BLaER1 (cell line): ENCODE measurements around the gene SYNM.
"Not testable (repeated sequence)": the region's sequence is repeated elsewhere in the genome, so short reads cannot be mapped to it uniquely, and the experiment has no call there.

ENCODE experiments used
- H3K27ac ChIP-seq: shearing (Covaris generic); formaldehyde crosslinking; 2 replicates; pipeline ENCODE4 v1.8.1; 2022
- H3K27me3 ChIP-seq: shearing (Covaris generic); formaldehyde crosslinking; 2 replicates; pipeline ENCODE4 v1.8.1; 2022
- H3K36me3 ChIP-seq: shearing (Covaris generic); formaldehyde crosslinking; 2 replicates; pipeline ENCODE4 v1.8.1; 2022
- H3K4me1 ChIP-seq: shearing (Covaris generic); formaldehyde crosslinking; 2 replicates; pipeline ENCODE4 v1.8.1; 2022
- H3K4me2 ChIP-seq: shearing (Covaris generic); formaldehyde crosslinking; 2 replicates; pipeline ENCODE4 v1.8.1; 2022
- H3K4me3 ChIP-seq: shearing (Covaris generic); formaldehyde crosslinking; 2 replicates; pipeline ENCODE4 v1.8.1; 2022
- H3K9ac ChIP-seq: shearing (Covaris generic); formaldehyde crosslinking; 2 replicates; pipeline ENCODE4 v1.8.1; 2022
- H3K9me3 ChIP-seq: shearing (Covaris generic); formaldehyde crosslinking; 2 replicates; pipeline ENCODE4 v1.8.1; 2022
- H4K20me1 ChIP-seq: shearing (Covaris generic); formaldehyde crosslinking; 2 replicates; pipeline ENCODE4 v1.8.1; 2022
- Cebpa-rat ChIP-seq: shearing (Covaris generic); IDR thresholded peaks from 2 replicates; pipeline ENCODE4 v1.8.1; 2022

The SYNM gene

DNA sequence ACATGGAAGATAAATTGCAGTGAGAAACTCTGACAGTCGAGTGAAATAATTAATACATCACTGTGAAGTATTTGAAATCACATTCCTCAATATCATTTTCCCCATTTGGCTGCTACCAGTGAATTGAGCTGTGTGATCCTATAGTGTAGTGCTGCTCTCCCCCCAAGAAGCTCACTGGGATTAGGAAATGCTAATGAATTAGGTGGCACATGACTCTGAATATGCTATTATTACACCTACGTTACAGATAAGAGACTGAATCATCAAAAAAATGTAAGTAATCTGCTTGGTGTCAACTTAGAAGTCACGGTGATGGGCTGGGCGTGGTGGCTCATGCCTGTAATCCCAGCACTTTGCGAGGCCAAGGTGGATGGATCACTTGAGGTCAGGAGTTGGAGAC is 34.7 kb upstream of the SYNM start:
- Histone ChIP-seq H3K27ac (no peak overlapping the region), H3K27me3 (no peaks in the 10 kb centered on the region), H3K36me3 (no peaks in the 10 kb centered on the region), H3K9me3 (no peaks in the 10 kb centered on the region), H3K4me3 (no peak overlapping the region), H3K9ac (no peak overlapping the region), H4K20me1 (no peaks in the 10 kb centered on the region), H3K4me1 (no peaks in the 10 kb centered on the region), H3K4me2 (no peak overlapping the region)
- TF ChIP-seq Cebpa-rat = no peak

DNA sequence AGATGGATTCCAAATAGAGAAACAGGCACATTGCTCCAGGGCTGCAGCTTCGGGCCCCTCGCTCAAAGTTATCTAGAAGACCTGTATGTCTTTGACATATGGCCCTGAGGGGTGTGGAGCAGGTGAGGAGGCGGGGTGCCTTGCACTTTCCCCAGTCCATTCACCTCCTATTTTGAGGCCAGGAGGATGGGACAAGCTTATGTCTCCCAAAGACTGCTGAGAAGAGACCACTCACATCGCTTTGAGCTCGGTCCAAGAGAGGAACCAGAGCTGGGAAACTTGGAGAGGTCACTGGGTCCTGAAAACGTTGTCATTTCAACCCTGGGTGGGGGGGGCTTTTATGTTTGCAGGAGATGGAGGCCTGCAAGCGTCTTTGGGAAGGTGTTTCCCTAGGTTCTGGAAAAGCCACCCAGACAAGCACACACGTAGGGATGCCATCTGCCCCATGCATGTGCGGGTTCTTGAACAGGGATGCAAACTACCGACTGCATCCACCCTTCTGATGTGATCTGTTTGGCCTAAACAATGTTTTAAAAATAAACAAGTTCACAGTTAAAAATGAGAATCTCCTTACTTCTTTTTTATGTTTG is 33.7 kb upstream of the SYNM start:
- Histone ChIP-seq H4K20me1 (no peaks in the 10 kb centered on the region), H3K36me3 (no peaks in the 10 kb centered on the region), H3K4me1 (peaks cover 6% of the 10 kb centered on the region), H3K27ac (no peak overlapping the region), H3K9me3 (no peaks in the 10 kb centered on the region), H3K4me3 (no peak overlapping the region), H3K27me3 (no peaks in the 10 kb centered on the region), H3K9ac (no peak overlapping the region), H3K4me2 (no peak overlapping the region)
- no peak for TF ChIP-seq Cebpa-rat

DNA sequence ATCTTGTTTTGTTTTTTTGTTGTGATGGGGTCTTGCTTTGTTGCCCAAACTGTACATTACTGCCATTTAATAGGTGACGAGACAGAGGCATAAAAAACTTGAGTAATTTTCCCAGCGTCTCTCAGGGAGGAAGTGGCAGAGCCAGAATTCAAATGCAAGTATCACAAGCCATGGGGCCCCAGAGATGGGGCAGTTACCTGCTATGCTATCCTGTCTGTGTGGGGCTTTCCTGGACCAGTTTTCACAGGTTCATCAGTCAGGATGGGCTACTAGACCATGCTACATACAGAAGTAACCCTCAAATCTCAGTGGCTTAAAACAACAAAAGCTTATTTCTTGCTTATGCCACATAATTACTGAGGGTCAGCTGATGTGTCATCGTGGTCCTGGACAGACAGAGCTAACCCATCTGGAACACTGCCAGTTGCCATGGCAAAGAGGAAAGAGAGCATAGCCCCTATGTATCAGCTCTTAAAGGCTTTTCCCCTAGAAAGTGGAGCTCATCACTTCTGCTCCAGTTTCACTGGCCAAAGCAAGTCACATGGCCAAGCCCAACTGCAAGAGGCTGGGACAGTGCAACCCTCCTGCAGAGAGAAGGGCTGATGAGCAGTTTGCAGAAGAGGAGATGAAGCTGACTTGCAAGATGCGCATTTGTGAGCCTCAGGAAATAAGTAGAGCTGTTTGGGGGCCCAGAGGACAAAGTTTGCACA is 31.7 kb upstream of the SYNM start:
- H3K27ac ChIP-seq = no peak overlapping the region
- no peak overlapping the region for H3K9ac ChIP-seq
- H3K36me3 ChIP-seq = no peaks in the 10 kb centered on the region
- H3K4me1 ChIP-seq = peaks cover 9% of the 10 kb centered on the region
- H3K4me3 ChIP-seq = no peak overlapping the region
- H3K27me3 ChIP-seq = no peaks in the 10 kb centered on the region
- no peak overlapping the region for H3K4me2 ChIP-seq
- H4K20me1 ChIP-seq = no peaks in the 10 kb centered on the region
- no peak for TF ChIP-seq Cebpa-rat
- no peaks in the 10 kb centered on the region for H3K9me3 ChIP-seq

DNA sequence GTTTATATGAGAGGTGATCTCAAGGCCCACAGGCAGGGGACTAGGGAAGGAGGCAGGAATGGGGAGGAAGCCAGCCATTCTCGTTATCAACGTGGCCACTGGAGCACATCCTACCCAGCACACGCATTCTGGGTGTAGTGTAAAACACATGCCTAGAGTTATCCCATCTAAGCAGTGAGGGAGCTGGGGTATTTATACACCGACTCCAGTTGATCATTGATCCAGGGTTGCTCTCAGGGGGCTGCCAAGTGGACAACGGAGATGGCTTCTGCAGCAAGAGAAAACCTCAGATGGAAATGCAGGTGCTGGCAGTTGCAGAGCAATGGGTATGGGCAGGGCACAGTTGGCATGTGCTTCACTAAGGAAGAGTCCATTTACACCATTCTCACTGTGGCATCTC is 30.4 kb upstream of the SYNM start:
- Histone ChIP-seq H3K36me3 (no peaks in the 10 kb centered on the region), H3K27ac (no peak overlapping the region), H3K4me2 (no peak overlapping the region), H3K27me3 (no peaks in the 10 kb centered on the region), H3K4me1 (peaks cover 9% of the 10 kb centered on the region), H3K4me3 (no peak overlapping the region), H4K20me1 (no peaks in the 10 kb centered on the region), H3K9me3 (no peaks in the 10 kb centered on the region), H3K9ac (no peak overlapping the region)
- TF ChIP-seq Cebpa-rat = no peak

DNA sequence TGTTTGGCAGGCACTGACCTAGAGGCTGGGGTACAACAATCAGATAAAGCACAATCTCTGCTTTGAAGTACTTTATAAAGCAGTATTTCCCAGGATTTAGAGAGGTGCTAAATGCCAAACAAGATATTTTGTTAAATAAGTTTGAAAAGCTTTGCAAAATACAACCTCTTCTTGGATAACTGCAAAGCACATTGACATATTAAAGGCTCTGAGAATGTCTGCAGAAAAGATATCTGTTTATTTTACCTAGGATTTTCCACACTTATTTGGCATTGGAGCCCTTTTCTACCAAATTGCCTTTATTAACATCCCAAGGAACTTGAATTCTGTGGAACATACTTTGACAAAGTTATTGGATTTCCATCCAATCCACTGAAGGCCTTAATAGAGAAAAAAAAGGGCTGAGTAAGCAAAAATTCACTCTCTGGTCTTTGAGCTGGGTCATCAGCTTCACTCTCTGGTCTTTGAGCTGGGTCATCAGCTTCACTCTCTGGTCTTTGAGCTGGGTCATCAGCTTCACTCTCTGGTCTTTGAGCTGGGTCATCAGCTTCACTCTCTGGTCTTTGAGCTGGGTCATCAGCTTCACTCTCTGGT is 29.7 kb upstream of the SYNM start:
- H4K20me1 ChIP-seq, H3K27me3 ChIP-seq, H3K4me3 ChIP-seq, H3K4me2 ChIP-seq, H3K4me1 ChIP-seq, H3K27ac ChIP-seq, H3K9ac ChIP-seq, H3K36me3 ChIP-seq, H3K9me3 ChIP-seq: not testable (repeated sequence)

DNA sequence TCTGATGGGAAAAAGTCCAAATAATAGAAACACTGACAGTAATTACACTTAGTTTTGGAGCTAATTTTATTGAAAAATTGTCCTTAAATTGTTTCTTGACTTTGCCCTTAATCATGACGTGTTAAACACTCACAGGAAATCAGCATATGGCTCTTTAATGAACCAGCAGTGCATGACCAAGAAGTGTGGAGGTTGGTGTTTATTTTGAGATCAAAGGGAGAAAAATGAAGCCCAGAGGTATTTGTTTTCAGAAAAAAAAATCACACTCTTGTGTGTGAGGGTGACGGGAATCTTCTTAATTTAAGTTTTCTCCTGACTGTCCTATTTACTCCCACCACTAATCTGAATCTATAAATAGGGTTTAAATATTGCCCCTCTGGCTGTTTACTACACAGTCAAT is 28.8 kb upstream of the SYNM start:
- H3K27ac ChIP-seq = peak overlapping the region; percentile 65
- H4K20me1 ChIP-seq = no peaks in the 10 kb centered on the region
- H3K9me3 ChIP-seq = no peaks in the 10 kb centered on the region
- H3K9ac ChIP-seq = peak overlapping the region; percentile 73
- H3K36me3 ChIP-seq = no peaks in the 10 kb centered on the region
- peak overlapping the region; percentile 74 for H3K4me2 ChIP-seq
- no peak for TF ChIP-seq Cebpa-rat
- peak overlapping the region; percentile 63 for H3K4me3 ChIP-seq
- peaks cover 9% of the 10 kb centered on the region for H3K4me1 ChIP-seq
- H3K27me3 ChIP-seq = no peaks in the 10 kb centered on the region

DNA sequence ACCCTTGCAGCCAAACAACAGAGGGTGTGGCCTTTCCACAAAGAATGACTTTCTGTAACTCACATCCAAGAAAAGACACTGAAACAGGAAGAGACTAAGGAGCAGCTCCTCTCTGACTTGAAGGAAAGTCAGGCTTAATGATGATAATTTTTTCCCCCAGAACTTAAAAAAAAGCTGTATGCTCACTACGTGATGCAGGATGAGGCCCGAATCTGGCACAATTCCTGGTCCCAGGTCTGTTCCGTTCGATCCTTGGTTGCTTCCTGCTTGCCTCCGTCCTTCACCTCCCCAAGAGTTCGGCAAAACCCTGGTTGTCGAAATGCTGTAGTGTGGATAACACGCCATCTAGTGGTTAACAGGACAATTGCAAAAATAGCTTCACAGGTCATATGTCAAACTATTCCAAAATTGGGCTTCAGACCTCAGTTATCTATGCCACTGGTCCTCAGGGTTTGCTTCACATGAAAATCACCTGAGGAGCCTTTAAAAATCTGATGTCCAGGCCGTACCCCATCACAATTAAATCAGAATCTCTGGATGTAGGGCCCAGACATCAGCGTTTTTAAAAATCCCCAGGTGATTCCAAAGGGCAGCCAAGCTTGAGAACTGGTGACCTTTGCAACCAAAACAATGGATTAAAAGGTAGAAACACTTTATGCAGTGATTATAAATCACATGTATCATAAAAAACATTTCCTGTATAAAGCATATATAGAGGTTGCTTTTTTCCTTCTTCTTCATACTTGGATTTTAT is 28.1 kb upstream of the SYNM start:
- Histone ChIP-seq H3K9me3 (no peaks in the 10 kb centered on the region), H3K4me3 (peak overlapping the region; percentile 63), H4K20me1 (no peaks in the 10 kb centered on the region), H3K27me3 (no peaks in the 10 kb centered on the region), H3K27ac (peak overlapping the region; percentile 65), H3K36me3 (no peaks in the 10 kb centered on the region), H3K4me2 (peak overlapping the region; percentile 74), H3K9ac (peak overlapping the region; percentile 73), H3K4me1 (peaks cover 9% of the 10 kb centered on the region)
- TF ChIP-seq Cebpa-rat = no peak

DNA sequence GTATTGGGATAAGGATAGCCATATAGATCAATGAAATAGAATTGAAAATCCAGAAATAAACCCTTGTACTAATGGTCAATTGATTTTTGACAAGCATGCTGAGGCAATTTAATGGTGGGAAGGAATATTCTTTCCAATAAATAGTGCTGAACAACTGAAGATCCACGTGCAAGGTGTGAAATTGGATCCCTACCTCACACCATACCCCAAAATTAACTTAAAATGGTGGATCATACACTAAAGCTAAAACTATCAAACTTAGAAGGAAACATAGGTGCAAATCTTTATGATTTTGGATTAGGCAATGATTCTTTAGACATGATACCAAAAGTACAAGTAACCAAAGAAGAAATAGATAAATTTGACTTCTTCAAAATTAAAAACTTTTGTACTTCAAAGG is 22.1 kb upstream of the SYNM start:
- H3K4me1 ChIP-seq = no peaks in the 10 kb centered on the region
- H3K4me2 ChIP-seq = no peak overlapping the region
- TF ChIP-seq Cebpa-rat = no peak
- H4K20me1 ChIP-seq = no peaks in the 10 kb centered on the region
- H3K9me3 ChIP-seq = 0 out of 2 replicates have a peak, but pooled peaks cover 5% of the 10 kb centered on the region
- no peaks in the 10 kb centered on the region for H3K36me3 ChIP-seq
- no peak overlapping the region for H3K27ac ChIP-seq
- no peaks in the 10 kb centered on the region for H3K27me3 ChIP-seq
- H3K4me3 ChIP-seq = no peak overlapping the region
- no peak overlapping the region for H3K9ac ChIP-seq

DNA sequence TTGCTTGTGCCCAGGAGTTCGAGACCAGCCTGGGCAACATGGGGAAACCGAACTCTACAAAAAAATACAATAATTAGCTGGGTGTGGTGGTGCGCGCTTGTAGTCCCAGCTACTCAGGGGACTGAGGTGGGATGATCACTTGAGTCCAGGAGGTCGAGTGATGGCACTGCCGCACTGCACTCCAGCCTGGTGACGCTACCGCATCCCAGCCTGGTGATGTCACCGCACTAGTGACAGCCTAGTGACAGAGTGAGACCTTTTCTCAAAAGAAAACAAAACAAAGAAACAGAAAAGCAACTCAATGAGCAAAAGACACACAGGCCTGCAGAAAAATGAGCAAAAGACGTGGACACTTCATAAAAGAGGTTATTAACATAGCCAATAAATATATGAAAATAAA is 19.9 kb upstream of the SYNM start:
- H4K20me1 ChIP-seq = no peaks in the 10 kb centered on the region
- no peak for TF ChIP-seq Cebpa-rat
- peaks cover 6% of the 10 kb centered on the region for H3K4me1 ChIP-seq
- no peaks in the 10 kb centered on the region for H3K36me3 ChIP-seq
- H3K9ac ChIP-seq = no peak overlapping the region
- H3K4me2 ChIP-seq = no peak overlapping the region
- no peak overlapping the region for H3K4me3 ChIP-seq
- 0 out of 2 replicates have a peak, but pooled peaks cover 5% of the 10 kb centered on the region for H3K9me3 ChIP-seq
- no peak overlapping the region for H3K27ac ChIP-seq
- no peaks in the 10 kb centered on the region for H3K27me3 ChIP-seq
